Activated CD8-positive, alpha-beta memory T cell treated with anti-CD3 and anti-CD28 coated beads, Interleukin-2, amount 50 U/mL, for 4 hours (primary cell): ENCODE measurements around the gene ZNF354C.
"Not testable (repeated sequence)": the region's sequence is repeated elsewhere in the genome, so short reads cannot be mapped to it uniquely, and the experiment has no call there.

Experiments
- DNase-seq: peaks from one replicate; pipeline ENCODE4 v3.0.0-alpha.2; 2020

Gene ZNF354C

GRCh38 chr5:179060116-179061008 is at the start of gene ZNF354C:
TSS of gene ZNF354C (plus strand) at chr5:179060373. CDS start at chr5:179062069, 1,696 bp downstream.
- peak; percentile 89 for DNase-seq

GRCh38 chr5:179023528-179024189 is 36.5 kb upstream of the ZNF354C start, which contains the start of gene ZNF879:
TSS of gene ZNF879 (plus strand) at chr5:179023804. CDS start at chr5:179025005, 1,201 bp downstream.
- DNase-seq = peak; percentile 93

- no peak for DNase-seq
Observed at GRCh38 chr5:179033004-179033580, 27.1 kb upstream of the ZNF354C start.

GRCh38 chr5:179044765-179045164 is 15.4 kb upstream of the ZNF354C start:
- DNase-seq = no peak

GRCh38 chr5:179051784-179052183 is 8.4 kb upstream of the ZNF354C start:
- DNase-seq = no peak

GRCh38 chr5:179054036-179054785 is 6.0 kb upstream of the ZNF354C start:
- no peak for DNase-seq

- DNase-seq = no peak
Observed at GRCh38 chr5:179054876-179055275, 5.3 kb upstream of the ZNF354C start.

- no peak for DNase-seq
Observed at GRCh38 chr5:179055436-179055835, 4.7 kb upstream of the ZNF354C start.

- DNase-seq = no peak
Observed at GRCh38 chr5:179055841-179056240, 4.3 kb upstream of the ZNF354C start.

GRCh38 chr5:179061025-179061424 is 852 bp downstream of the ZNF354C start:
- DNase-seq = no peak

- no peak for DNase-seq
Observed at GRCh38 chr5:179065703-179066102, 5.5 kb downstream of the ZNF354C start.

GRCh38 chr5:179079165-179079987 is 19.2 kb downstream of the ZNF354C start:
- DNase-seq = no peak

GRCh38 chr5:179080724-179081123 is 20.6 kb downstream of the ZNF354C start:
- DNase-seq = no peak

- no peak for DNase-seq
Observed at GRCh38 chr5:179089502-179089901, 29.3 kb downstream of the ZNF354C start.

- not testable (repeated sequence) for DNase-seq
Observed at GRCh38 chr5:179101282-179101681, 41.1 kb downstream of the ZNF354C start.

GRCh38 chr5:179110528-179110927 is 50.4 kb downstream of the ZNF354C start:
- DNase-seq = no peak

- DNase-seq = no peak
Observed at GRCh38 chr5:179111267-179112207, 51.4 kb downstream of the ZNF354C start.

GRCh38 chr5:179112469-179113142 is 52.4 kb downstream of the ZNF354C start:
- DNase-seq = no peak

- DNase-seq = no peak
Observed at GRCh38 chr5:179113143-179113530, 53.0 kb downstream of the ZNF354C start.
